Medulla oblongata (tissue), 1 donor: ENCODE results near the gene HMG20A.
A peak's percentile ranks its signal among the peaks of the same experiment; 100 is the strongest.

ENCODE experiments used
- DNase-seq: peaks from one replicate; pipeline ENCODE4 v3.0.0-alpha.2; 2015; ENCODE audit errors: extremely low spot score

Gene HMG20A

GRCh38 chr15:77499087-77499760 is 78.5 kb downstream of the HMG20A start:
- peak; percentile 23 for DNase-seq

GRCh38 chr15:77500989-77501388 is 80.3 kb downstream of the HMG20A start:
- no peak for DNase-seq

- no peak for DNase-seq
Observed at GRCh38 chr15:77502379-77503095, 81.8 kb downstream of the HMG20A start.

GRCh38 chr15:77503240-77503639 is 82.6 kb downstream of the HMG20A start:
- DNase-seq, result no peak

- no peak for DNase-seq
Observed at GRCh38 chr15:77503764-77504163, 83.1 kb downstream of the HMG20A start.

GRCh38 chr15:77504306-77504705 is 83.6 kb downstream of the HMG20A start:
- DNase-seq, result peak; percentile 34

GRCh38 chr15:77504871-77505270 is 84.2 kb downstream of the HMG20A start:
- DNase-seq, result no peak

- no peak for DNase-seq
Observed at GRCh38 chr15:77505556-77505955, 84.9 kb downstream of the HMG20A start.

- peak; percentile 53 for DNase-seq
Observed at GRCh38 chr15:77506311-77507142, 85.8 kb downstream of the HMG20A start.

GRCh38 chr15:77507143-77507897 is 86.6 kb downstream of the HMG20A start:
- peak; percentile 70 for DNase-seq

GRCh38 chr15:77507911-77508310 is 87.2 kb downstream of the HMG20A start:
- DNase-seq, result peak; percentile 95

GRCh38 chr15:77508541-77509243 is 88.0 kb downstream of the HMG20A start:
- peak; percentile 30 for DNase-seq

GRCh38 chr15:77510066-77511057 is 89.7 kb downstream of the HMG20A start:
- DNase-seq, result no peak

GRCh38 chr15:77511869-77512268 is 91.2 kb downstream of the HMG20A start:
- no peak for DNase-seq

- DNase-seq, result no peak
Observed at GRCh38 chr15:77513226-77513625, 92.5 kb downstream of the HMG20A start.

- DNase-seq, result peak; percentile 30
Observed at GRCh38 chr15:77514641-77515402, 94.1 kb downstream of the HMG20A start.

- no peak for DNase-seq
Observed at GRCh38 chr15:77515613-77516012, 94.9 kb downstream of the HMG20A start.

GRCh38 chr15:77516076-77516475 is 95.4 kb downstream of the HMG20A start:
- DNase-seq, result no peak

- DNase-seq, result no peak
Observed at GRCh38 chr15:77516786-77517185, 96.1 kb downstream of the HMG20A start.
